HG02870 (cell line): Measurements from ENCODE around the gene USH1C.

ENCODE experiments used
- ATAC-seq: cut with Tn5 transposase; IDR thresholded peaks from one replicate; pipeline ENCODE4 v1.9.1; 2021; ENCODE audit warnings: mild to moderate bottlenecking, moderate library complexity; ENCODE audit not compliant: unreplicated experiment

The USH1C gene

GRCh38 chr11:17528906-17529843, 15.0 kb downstream of the USH1C start:
- ATAC-seq: no peak

GRCh38 chr11:17528181-17528691, 16.0 kb downstream of the USH1C start:
- ATAC-seq: no peak

GRCh38 chr11:17527628-17527995, 16.6 kb downstream of the USH1C start:
- no peak for ATAC-seq

- ATAC-seq: no peak
Observed at GRCh38 chr11:17526931-17527627, 17.1 kb downstream of the USH1C start.

- no peak for ATAC-seq
Observed at GRCh38 chr11:17526326-17526725, 17.9 kb downstream of the USH1C start.

GRCh38 chr11:17525570-17525969, 18.6 kb downstream of the USH1C start:
- no peak for ATAC-seq

- ATAC-seq: no peak
Observed at GRCh38 chr11:17524221-17524620, 20.0 kb downstream of the USH1C start.

GRCh38 chr11:17522655-17523054, 21.6 kb downstream of the USH1C start:
- ATAC-seq: no peak

GRCh38 chr11:17521106-17521900, 22.9 kb downstream of the USH1C start:
- ATAC-seq: no peak

GRCh38 chr11:17519061-17519885, 24.9 kb downstream of the USH1C start:
- no peak for ATAC-seq

- ATAC-seq: no peak
Observed at GRCh38 chr11:17518366-17518765, 25.9 kb downstream of the USH1C start.

- no peak for ATAC-seq
Observed at GRCh38 chr11:17517186-17517585, 27.0 kb downstream of the USH1C start.

- ATAC-seq: no peak
Observed at GRCh38 chr11:17516551-17517150, 27.6 kb downstream of the USH1C start.

GRCh38 chr11:17515443-17516176, 28.6 kb downstream of the USH1C start:
- no peak for ATAC-seq

- ATAC-seq: no peak
Observed at GRCh38 chr11:17514476-17514875, 29.7 kb downstream of the USH1C start.

GRCh38 chr11:17513853-17514252, 30.4 kb downstream of the USH1C start:
- no peak for ATAC-seq

GRCh38 chr11:17512101-17512500, 32.1 kb downstream of the USH1C start:
- no peak for ATAC-seq

GRCh38 chr11:17511571-17511970, 32.6 kb downstream of the USH1C start:
- ATAC-seq: no peak

GRCh38 chr11:17510507-17511206, 33.6 kb downstream of the USH1C start:
- ATAC-seq: no peak
